GM10248 (cell line): ENCODE results near the gene SLC29A1.

Experiments used
- CTCF ChIA-PET: fragments of 300-600 bp; sonication (Branson Sonifier 250); formaldehyde crosslinking; extraction: SDS; loops from one replicate; lab custom pipeline; 2021; ENCODE audit warnings: antibody characterized with exemption; lab: Yijun Ruan, JAX
- POLR2A ChIA-PET: fragments of 350-650 bp; sonication (Branson Sonifier 250); formaldehyde crosslinking; extraction: SDS; loops from one replicate; lab custom pipeline; 2020; ENCODE audit warnings: antibody characterized with exemption; lab: Yijun Ruan, JAX
- DNase-seq: peaks from one replicate; pipeline ENCODE4 v3.0.0; 2012; ENCODE audit errors: extremely low spot score
- CTCF ChIP-seq: IDR thresholded peaks from 2 replicates; pipeline ENCODE4 v1.5.1; 2012; ENCODE audit warnings: mild to moderate bottlenecking, low read depth; ENCODE audit errors: extremely low read depth, missing control alignments, control extremely low read depth

Gene SLC29A1

GRCh38 chr6:44225579-44226325 is 2.4 kb downstream of the SLC29A1 start:
- no peak for TF ChIP-seq CTCF
- POLR2A ChIA-PET = interaction anchor here (0.6 to 3.3 kb wide), 2 partner anchors 22 to 832 kb away, joined by 5 to 21 read pairs; partner anchors contain the start of gene HSP90AB1
- peak; percentile 10 for DNase-seq
- CTCF ChIA-PET = interaction anchor here (1.0 to 6.8 kb wide), 7 partner anchors 10 to 126 kb away, joined by 4 to 116 read pairs (median 7); partner anchors contain the start of gene HSP90AB1

GRCh38 chr6:44226368-44227147 is 3.2 kb downstream of the SLC29A1 start:
- peak; percentile 13 for DNase-seq
- no peak for TF ChIP-seq CTCF
- POLR2A ChIA-PET = interaction anchor here (3.3 kb wide), 1 partner anchor 21 kb away, joined by 21 read pairs; the partner anchor contains the start of gene HSP90AB1
- CTCF ChIA-PET = interaction anchor here (1.4 to 6.8 kb wide), 6 partner anchors 9 to 52 kb away, joined by 3 to 116 read pairs (median 20); partner anchors contain the start of genes HSP90AB1 and MYMX

- no peak for DNase-seq
- TF ChIP-seq CTCF = no peak
- ChIA-PET CTCF (interaction anchor here (0.9 to 2.5 kb wide), 7 partner anchors 11 to 458 kb away, joined by 3 to 12 read pairs (median 5); partner anchors contain the start of genes AARS2 and MYMX), POLR2A (no interaction called here)
Observed at GRCh38 chr6:44227148-44227793, 3.9 kb downstream of the SLC29A1 start.

GRCh38 chr6:44228031-44228430 is 4.6 kb downstream of the SLC29A1 start:
- ChIA-PET CTCF (interaction anchor here (0.9 to 2.5 kb wide), 8 partner anchors 10 to 459 kb away, joined by 3 to 12 read pairs (median 4); partner anchors contain the start of genes AARS2 and MYMX), POLR2A (interaction anchor here (0.7 kb wide), 1 partner anchor 19 kb away, joined by 4 read pairs; the partner anchor contains the start of gene HSP90AB1)
- no peak for TF ChIP-seq CTCF
- no peak for DNase-seq

- CTCF ChIA-PET = interaction anchor here (0.9 to 2.5 kb wide), 6 partner anchors 9 to 459 kb away, joined by 3 to 12 read pairs (median 6); partner anchors contain the start of gene AARS2
- POLR2A ChIA-PET = interaction anchor here (0.7 kb wide), 1 partner anchor 18 kb away, joined by 4 read pairs; the partner anchor contains the start of gene HSP90AB1
- TF ChIP-seq CTCF = no peak
- no peak for DNase-seq
Observed at GRCh38 chr6:44228433-44228832, 5.0 kb downstream of the SLC29A1 start.
